AG09309 (cell line): ENCODE measurements around the gene MCOLN2.
A peak's percentile ranks its signal among the peaks of the same experiment; 100 is the strongest.

Experiments used
- DNase-seq: peaks from one replicate; pipeline ENCODE4 v3.0.0-alpha.2; 2010; ENCODE audit warnings: low read depth
- H3K4me3 ChIP-seq: 2 replicates; pipeline ENCODE4 v1.5.1; 2011; ENCODE audit warnings: mild to moderate bottlenecking, low read depth, low read length, moderate library complexity; ENCODE audit not compliant: control insufficient read depth
- TF ChIP-seq, protein P1 (sequence below): IDR thresholded peaks from 2 replicates; pipeline ENCODE4 v1.5.1; 2011; ENCODE audit warnings: mild to moderate bottlenecking, low read depth, low read length, inconsistent platforms; ENCODE audit not compliant: insufficient read depth, control insufficient read depth; ENCODE audit errors: missing control alignments

Gene MCOLN2

DNA sequence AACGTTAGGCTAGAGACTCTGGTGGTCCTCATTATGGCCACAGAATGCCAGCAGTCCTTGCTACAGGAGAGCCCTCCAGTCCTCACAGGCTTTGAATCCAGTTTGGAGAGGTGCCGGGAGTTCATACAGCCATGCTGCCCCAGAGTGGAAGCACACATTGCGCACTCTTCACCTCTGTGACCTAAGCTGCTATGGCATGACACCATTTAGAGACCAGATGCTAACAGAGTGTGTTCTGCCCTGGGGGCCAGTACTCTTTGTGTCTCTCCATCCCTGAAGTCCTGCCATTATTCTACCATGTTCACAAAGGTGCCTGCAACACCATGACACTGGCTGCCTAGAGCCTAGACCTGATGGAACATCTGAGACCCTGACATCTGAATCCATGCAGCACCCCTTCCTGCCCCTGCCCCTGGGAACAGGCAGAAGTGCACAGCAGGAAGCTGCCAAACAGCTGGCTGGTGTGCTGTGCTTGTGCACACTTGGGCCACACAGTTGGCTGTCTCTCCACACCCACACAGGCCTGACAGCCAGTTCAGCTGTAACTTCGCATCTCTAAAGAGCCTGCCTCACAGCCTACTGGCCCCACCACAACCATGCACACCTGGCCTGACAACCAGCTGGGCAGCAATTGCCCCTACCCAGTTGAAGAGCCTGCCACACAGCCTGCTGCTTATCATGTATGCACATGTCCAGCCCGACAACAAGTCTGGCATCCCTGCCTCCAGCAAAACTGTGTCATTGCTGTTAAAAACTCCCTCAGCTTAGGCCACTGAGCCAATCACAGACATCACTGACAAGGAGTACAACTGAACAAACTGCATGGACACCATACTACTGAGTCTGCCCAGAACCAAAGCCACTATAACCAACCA is 49.1 kb downstream of the MCOLN2 start:
- TF ChIP-seq, protein P1, sequence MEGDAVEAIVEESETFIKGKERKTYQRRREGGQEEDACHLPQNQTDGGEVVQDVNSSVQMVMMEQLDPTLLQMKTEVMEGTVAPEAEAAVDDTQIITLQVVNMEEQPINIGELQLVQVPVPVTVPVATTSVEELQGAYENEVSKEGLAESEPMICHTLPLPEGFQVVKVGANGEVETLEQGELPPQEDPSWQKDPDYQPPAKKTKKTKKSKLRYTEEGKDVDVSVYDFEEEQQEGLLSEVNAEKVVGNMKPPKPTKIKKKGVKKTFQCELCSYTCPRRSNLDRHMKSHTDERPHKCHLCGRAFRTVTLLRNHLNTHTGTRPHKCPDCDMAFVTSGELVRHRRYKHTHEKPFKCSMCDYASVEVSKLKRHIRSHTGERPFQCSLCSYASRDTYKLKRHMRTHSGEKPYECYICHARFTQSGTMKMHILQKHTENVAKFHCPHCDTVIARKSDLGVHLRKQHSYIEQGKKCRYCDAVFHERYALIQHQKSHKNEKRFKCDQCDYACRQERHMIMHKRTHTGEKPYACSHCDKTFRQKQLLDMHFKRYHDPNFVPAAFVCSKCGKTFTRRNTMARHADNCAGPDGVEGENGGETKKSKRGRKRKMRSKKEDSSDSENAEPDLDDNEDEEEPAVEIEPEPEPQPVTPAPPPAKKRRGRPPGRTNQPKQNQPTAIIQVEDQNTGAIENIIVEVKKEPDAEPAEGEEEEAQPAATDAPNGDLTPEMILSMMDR: no peak
- no peak for DNase-seq
- H3K4me3 ChIP-seq: no peak overlapping the region

DNA sequence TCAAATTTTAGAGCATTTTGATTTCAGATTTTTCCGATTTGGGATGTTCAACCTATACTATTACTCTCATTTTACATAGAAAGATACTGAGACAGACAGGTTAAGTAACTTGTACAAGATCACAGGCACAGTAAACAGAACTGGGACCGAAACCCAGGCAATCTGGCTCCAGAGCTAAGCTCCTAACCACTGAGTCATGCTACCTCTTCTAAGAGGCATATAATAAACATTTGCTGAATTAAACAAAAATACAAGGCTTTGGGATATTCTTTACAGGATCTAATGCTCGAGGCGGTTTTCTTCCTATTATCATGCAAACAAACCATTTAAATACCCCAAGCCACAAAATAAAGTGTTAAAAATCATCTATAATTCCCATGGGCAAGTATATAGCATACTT is 50.3 kb downstream of the MCOLN2 start:
- TF ChIP-seq, protein P1: no peak
- H3K4me3 ChIP-seq: no peak overlapping the region
- no peak for DNase-seq

DNA sequence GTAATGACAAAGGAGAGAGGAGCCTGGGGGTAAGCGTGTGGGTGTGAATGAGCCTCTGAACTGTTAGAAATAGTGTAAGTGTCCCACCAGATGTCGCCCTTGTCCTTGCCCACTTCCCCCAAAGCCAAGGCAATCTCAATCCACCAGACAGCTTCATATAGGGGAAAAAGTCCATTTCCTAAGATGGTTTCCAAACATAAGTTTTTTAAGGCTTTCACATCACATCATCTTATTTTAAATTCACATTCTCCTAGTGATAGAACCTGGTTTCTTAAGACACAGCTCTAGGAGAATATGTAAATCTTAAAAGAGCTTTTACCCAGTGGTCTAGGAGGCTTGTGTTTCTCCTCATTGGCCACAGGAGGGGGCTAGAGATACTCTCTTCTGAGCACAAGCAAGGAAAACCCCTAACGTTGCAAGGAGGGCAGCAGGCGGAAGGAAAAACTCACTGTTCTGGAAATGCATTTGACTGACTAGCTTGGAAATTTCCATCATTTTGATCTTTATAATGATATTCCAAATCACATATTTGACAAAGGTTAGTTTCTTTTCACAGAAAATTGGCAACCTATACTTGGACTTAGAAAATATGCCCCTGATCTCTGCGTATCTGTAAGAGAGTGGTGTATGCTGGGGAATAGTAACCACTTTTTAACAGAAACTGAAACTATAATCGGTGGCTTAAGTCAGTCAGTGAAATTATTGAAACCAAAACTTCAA is 52.0 kb downstream of the MCOLN2 start:
- TF ChIP-seq, protein P1: peak; percentile 79
- peak overlapping the region; percentile 5 for H3K4me3 ChIP-seq
- DNase-seq: peak; percentile 73

DNA sequence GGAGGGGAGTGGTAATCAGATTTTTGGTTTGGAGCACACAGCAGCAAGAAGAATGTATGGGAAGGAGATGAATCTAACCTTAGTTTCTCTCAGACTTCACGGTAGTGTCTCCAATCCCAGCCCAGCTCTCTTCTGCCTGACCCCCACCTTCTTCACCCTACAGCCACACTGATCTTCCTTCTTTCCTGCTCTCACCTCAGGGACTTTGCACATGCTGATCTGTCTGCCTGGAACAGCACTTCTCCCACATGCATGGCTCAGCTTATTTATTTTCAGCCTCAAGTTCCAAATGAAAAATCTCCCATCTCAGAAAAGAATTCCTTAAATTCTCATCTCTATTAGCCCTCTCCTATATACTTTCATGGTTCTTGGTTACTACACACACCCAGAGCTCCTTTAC is 55.1 kb downstream of the MCOLN2 start:
- no peak for DNase-seq
- no peak overlapping the region for H3K4me3 ChIP-seq
- TF ChIP-seq, protein P1: no peak

DNA sequence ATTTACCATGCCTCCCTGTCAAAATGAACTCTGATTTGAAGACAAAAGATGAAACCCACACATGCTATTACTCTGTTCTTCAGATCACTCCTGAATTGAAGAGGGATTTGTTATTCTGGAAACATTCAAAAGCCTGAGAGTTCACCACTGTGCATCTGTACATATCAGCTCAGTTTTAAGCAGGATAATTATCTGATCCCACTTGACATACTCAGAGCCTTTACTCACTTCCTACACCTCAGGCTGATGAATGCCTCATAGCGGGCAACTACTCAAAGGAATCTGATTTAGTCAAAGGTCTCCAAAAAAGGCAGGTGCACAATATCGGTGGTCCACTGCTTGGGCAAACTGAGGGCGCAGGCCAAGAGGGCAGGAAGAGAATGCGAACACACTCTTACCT is 56.4 kb downstream of the MCOLN2 start:
- no peak for DNase-seq
- TF ChIP-seq, protein P1: no peak

DNA sequence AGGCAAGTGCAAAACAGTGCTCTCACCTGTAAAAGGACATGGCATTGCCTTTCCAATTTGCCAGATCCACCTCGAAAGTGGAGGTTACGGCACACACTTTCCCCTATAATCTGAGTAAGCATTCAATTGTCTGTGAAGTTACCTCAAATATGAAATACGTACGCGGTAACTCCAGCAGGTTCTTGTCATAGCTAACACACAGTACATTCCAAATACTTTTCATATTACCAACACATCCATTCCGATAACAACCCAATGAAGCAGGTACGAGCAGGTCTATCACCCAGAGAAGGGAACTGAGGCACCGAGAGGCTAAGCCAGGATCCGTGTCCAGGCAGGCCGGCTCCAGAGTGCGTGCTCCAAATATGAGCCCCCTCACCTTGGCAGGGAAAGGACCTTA is 57.2 kb downstream of the MCOLN2 start:
- TF ChIP-seq, protein P1: no peak
- DNase-seq: no peak

More for the DNA sequence above, 56.4 kb downstream of the MCOLN2 start:
- H3K4me3 ChIP-seq: no peak overlapping the region

More for the DNA sequence above, 57.2 kb downstream of the MCOLN2 start:
- H3K4me3 ChIP-seq: no peak overlapping the region
